Prostate gland (tissue), 2 donors: ENCODE measurements around the gene ALDOB. TPM values are rescaled to one million over a fixed set of nuclear protein-coding genes. Genes with fewer than 3 reads are reported as not detected.

Experiments
- DNase-seq: peaks from one replicate; pipeline ENCODE4 v3.0.0-alpha.2; 2019; ENCODE audit warnings: low spot score
- H3K27ac ChIP-seq, 2 donors: fragments of 200-600 bp; sonication (generic); 2 replicates each; pipeline ENCODE4 v1.5.1; 2017 to 2019
- H3K27me3 ChIP-seq: fragments of 200-600 bp; sonication (generic); replicated peaks from 2 replicates; pipeline ENCODE4 v1.5.1; 2019; ENCODE audit not compliant: insufficient read depth
- H3K36me3 ChIP-seq, 2 donors: fragments of 200-600 bp; sonication (generic); 1 replicate in 1 of 2; 2 replicates in 1 of 2; pipeline versions ENCODE4 v1.5.1 to v1.8.1; 2017 to 2019
- H3K4me1 ChIP-seq: fragments of 200-600 bp; sonication (generic); replicated peaks from 2 replicates; pipeline ENCODE4 v1.5.1; 2019
- H3K4me3 ChIP-seq, 2 donors: fragments of 200-600 bp; sonication (generic); 2 replicates each; pipeline ENCODE4 v1.5.1; 2017 to 2019
- H3K9me3 ChIP-seq: fragments of 200-600 bp; sonication (generic); 2 replicates; pipeline ENCODE4 v1.5.1; 2017
- CTCF ChIP-seq, 4 experiments: fragments of 200-600 bp in 2 of 4; fragments of 450-650 bp in 2 of 4; sonication (generic) in 2 of 4; IDR thresholded peaks; 1 replicate in 3 of 4; 2 replicates in 1 of 4; pipeline ENCODE4 v1.5.1; 2016 to 2019; ENCODE audit warnings: antibody characterized with exemption in 4 of 4, mild to moderate bottlenecking in 2 of 4, moderate library complexity in 2 of 4
- POLR2A ChIP-seq: fragments of 450-650 bp; IDR thresholded peaks from one replicate; pipeline ENCODE4 v1.6.1; 2016; ENCODE audit warnings: antibody characterized with exemption, mild to moderate bottlenecking
- POLR2AphosphoS5 ChIP-seq: sonication (generic); formaldehyde crosslinking; IDR thresholded peaks from one replicate; pipeline ENCODE4 v1.6.1; 2017; ENCODE audit warnings: antibody characterized with exemption
- WGBS: methylation state at CpG from one replicate; pipeline ENCODE4 v1.1.5; 2018; 5-methylcytosine and 5-hydroxymethylcytosine counted together
- intact Hi-C: fragments of 100-400 bp; cut with DNase I; formaldehyde crosslinking; loops from one replicate; pipeline ENCODE4 v1.14.2; 2022
- total RNA-seq, 2 donors: library from RNA; depleted of rRNA; stranded (reverse); fragments of >200 nt; gene quantifications; one replicate each; pipeline ENCODE4 v1.1.0, GENCODE V29; 2016

Gene ALDOB
- total RNA-seq, 2 donors from 2014 or later, result not detected

- Histone ChIP-seq H3K27me3 (no peaks in the 10 kb centered on the region), H3K9me3 (no peaks in the 10 kb centered on the region), H3K4me1 (no peaks in the 10 kb centered on the region), H3K4me3 (no peak overlapping the region), H3K36me3 (no peaks in the 10 kb centered on the region), H3K27ac (no peak overlapping the region)
- 83% methylated on average over 1 of the region's 1 CpG for WGBS
- no peak for DNase-seq
- TF ChIP-seq POLR2A, result no peak
- no peak for TF ChIP-seq POLR2AphosphoS5
- TF ChIP-seq CTCF (IDR thresholded peaks at IDR 0.05), result no peak
- intact Hi-C loops, result no loop called here
Observed at GRCh38 chr9:101432740-101433139, 2.8 kb downstream of the ALDOB start.

DNA sequence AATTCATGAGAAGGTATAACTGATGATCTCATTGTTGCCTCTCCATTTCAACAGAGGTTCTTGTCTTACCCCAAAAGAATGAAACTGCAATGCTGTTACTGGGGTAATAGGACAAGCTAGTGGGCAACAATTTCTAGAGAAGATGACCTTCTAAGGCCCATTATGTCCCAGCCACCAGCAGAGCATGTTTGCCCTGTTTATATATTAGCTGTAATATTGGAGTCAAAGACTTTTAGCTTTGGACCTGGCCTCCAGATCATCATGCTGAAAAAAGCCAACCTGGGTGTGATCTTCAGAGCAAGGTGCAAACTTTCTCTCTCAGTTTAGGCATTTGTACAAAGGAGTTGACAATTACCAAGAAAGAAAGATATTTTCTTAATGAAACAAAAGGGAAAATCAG is 3.4 kb downstream of the ALDOB start:
- intact Hi-C loops, result no loop called here
- no peak for DNase-seq

DNA sequence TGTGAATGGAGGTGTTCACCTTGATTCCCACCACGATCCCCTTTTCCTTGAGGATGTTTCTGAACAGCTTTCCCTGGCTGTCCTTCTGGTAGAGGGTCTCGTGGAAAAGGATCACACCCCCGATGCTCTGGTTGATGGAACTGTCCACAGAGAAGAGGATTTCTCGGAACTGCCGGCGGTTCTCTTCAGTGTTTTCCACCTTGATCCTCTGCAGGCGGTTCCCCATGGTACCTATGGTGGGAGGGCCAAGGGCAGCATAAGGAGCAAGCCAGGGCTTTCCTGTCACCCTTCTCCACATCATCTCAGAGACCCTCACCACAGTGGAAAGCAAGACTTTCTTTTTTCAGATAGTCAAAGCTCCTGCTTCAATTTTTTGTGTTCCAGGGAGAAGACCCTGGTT is 5.8 kb downstream of the ALDOB start:
- intact Hi-C loops, result no loop called here
- no peaks in the 10 kb centered on the region for H3K27me3 ChIP-seq
- H3K27ac ChIP-seq, result no peak overlapping the region
- H3K4me3 ChIP-seq, result no peak overlapping the region
- H3K36me3 ChIP-seq, result no peaks in the 10 kb centered on the region
- no peaks in the 10 kb centered on the region for H3K4me1 ChIP-seq
- no peak for DNase-seq
- 92% methylated on average over 7 of the region's 7 CpGs for WGBS
- TF ChIP-seq POLR2A, result no peak
- no peak for TF ChIP-seq CTCF (IDR thresholded peaks at IDR 0.05)
- TF ChIP-seq POLR2AphosphoS5, result no peak
- no peaks in the 10 kb centered on the region for H3K9me3 ChIP-seq

More for the DNA sequence above, 3.4 kb downstream of the ALDOB start:
- no peak overlapping the region for H3K27ac ChIP-seq
- TF ChIP-seq CTCF (IDR thresholded peaks at IDR 0.05), result no peak
- TF ChIP-seq POLR2A, result no peak
- no peak for TF ChIP-seq POLR2AphosphoS5
- no peaks in the 10 kb centered on the region for H3K27me3 ChIP-seq
- H3K4me1 ChIP-seq, result no peaks in the 10 kb centered on the region
- H3K9me3 ChIP-seq, result no peaks in the 10 kb centered on the region
- no peaks in the 10 kb centered on the region for H3K36me3 ChIP-seq
- no peak overlapping the region for H3K4me3 ChIP-seq

DNA sequence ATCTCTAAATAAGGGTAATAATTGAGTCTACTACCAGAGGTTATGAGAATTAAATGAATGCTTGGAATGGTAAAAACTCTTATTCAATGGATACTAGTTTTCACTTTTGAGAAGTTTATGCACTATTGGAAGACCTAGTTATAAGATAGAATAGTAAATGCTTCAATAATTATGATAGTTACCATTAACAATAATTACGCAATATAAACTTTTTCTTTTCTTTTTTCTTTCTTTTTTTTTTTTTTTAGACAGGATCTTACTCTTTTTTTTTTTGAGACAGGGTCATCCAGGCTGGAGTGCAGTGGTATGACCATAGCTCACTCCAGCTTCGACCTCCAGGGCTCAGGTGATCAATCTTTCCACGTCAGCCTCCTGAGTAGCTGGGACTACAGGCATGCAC is 6.7 kb downstream of the ALDOB start:
- H3K4me1 ChIP-seq, result no peaks in the 10 kb centered on the region
- no peaks in the 10 kb centered on the region for H3K27me3 ChIP-seq
- no peak for DNase-seq
- H3K27ac ChIP-seq, result no peak overlapping the region
- H3K9me3 ChIP-seq, result no peaks in the 10 kb centered on the region
- H3K4me3 ChIP-seq, result no peak overlapping the region
- no peaks in the 10 kb centered on the region for H3K36me3 ChIP-seq
- no peak for TF ChIP-seq CTCF (IDR thresholded peaks at IDR 0.05)
- TF ChIP-seq POLR2A, result no peak
- TF ChIP-seq POLR2AphosphoS5, result no peak
- intact Hi-C loops, result no loop called here
- WGBS, result 76% methylated on average over 3 of the region's 3 CpGs

- no peaks in the 10 kb centered on the region for H3K9me3 ChIP-seq
- TF ChIP-seq CTCF (IDR thresholded peaks at IDR 0.05) (no peak), POLR2AphosphoS5 (no peak), POLR2A (no peak)
- no peak overlapping the region for H3K27ac ChIP-seq
- H3K27me3 ChIP-seq, result no peaks in the 10 kb centered on the region
- no peaks in the 10 kb centered on the region for H3K4me1 ChIP-seq
- no peak overlapping the region for H3K4me3 ChIP-seq
- intact Hi-C loops, result no loop called here
- no peaks in the 10 kb centered on the region for H3K36me3 ChIP-seq
- DNase-seq, result no peak
- 86% methylated on average over 3 of the region's 3 CpGs for WGBS
Observed at GRCh38 chr9:101427957-101428655, 7.5 kb downstream of the ALDOB start.
